ELR (cell line): ENCODE data around the gene LCMT2.

Experiments used
- DNase-seq: peaks from one replicate; pipeline ENCODE4 v3.0.0-alpha.2; 2015; ENCODE audit warnings: low read depth

Gene LCMT2, protein sequence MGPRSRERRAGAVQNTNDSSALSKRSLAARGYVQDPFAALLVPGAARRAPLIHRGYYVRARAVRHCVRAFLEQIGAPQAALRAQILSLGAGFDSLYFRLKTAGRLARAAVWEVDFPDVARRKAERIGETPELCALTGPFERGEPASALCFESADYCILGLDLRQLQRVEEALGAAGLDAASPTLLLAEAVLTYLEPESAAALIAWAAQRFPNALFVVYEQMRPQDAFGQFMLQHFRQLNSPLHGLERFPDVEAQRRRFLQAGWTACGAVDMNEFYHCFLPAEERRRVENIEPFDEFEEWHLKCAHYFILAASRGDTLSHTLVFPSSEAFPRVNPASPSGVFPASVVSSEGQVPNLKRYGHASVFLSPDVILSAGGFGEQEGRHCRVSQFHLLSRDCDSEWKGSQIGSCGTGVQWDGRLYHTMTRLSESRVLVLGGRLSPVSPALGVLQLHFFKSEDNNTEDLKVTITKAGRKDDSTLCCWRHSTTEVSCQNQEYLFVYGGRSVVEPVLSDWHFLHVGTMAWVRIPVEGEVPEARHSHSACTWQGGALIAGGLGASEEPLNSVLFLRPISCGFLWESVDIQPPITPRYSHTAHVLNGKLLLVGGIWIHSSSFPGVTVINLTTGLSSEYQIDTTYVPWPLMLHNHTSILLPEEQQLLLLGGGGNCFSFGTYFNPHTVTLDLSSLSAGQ

DNA sequence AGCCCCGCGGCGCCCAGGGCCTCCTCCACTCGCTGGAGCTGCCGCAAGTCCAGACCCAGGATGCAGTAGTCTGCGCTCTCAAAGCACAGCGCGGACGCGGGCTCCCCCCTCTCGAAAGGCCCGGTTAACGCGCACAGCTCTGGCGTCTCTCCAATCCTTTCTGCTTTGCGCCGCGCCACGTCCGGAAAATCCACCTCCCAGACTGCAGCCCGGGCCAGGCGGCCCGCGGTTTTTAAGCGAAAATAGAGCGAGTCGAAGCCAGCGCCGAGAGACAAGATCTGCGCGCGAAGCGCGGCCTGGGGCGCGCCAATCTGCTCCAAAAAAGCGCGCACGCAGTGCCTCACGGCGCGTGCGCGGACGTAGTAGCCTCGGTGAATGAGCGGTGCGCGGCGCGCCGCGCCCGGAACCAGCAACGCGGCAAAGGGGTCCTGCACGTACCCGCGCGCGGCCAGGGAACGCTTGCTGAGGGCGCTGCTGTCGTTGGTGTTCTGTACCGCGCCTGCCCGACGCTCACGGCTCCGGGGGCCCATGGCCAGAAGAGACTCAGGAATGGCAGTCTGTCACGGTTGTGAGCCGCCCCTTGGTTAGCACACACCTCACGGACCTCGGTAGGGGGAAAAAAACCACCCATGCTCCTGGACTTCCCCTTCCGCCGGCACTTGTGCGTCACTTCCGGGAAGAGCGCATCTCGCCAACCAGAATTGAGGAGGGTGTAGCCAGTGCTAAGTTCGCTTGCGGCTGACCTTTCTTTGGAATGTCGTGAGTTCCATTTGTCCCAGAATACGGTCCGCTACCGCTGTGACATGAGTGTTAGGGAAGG, at the start of gene LCMT2:
LCMT2 (minus strand) TSS at position 614 of the 820 bp plus-strand sequence; CDS start at position 530, 84 bp downstream.
- DNase-seq: peak; percentile 92

DNA sequence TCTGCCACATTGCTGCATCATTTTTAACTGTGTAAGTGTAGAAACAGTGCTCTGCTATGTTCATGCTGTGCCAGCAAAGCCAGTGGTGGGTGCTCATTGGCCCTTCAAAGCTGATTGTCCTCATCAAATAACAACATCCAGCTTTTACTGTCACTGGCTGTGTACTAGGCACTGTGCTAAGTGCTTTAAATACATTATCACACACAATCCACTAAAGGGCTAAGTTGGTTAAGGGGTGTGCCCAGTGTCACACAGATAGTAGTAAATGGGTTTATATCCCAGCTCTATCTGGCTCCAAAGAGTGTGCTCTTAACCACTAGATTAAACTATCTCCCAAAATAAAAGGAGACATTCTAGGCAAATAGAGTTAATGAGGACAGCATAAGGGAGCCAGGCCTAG, 48.2 kb upstream of the LCMT2 start:
- DNase-seq: no peak

DNA sequence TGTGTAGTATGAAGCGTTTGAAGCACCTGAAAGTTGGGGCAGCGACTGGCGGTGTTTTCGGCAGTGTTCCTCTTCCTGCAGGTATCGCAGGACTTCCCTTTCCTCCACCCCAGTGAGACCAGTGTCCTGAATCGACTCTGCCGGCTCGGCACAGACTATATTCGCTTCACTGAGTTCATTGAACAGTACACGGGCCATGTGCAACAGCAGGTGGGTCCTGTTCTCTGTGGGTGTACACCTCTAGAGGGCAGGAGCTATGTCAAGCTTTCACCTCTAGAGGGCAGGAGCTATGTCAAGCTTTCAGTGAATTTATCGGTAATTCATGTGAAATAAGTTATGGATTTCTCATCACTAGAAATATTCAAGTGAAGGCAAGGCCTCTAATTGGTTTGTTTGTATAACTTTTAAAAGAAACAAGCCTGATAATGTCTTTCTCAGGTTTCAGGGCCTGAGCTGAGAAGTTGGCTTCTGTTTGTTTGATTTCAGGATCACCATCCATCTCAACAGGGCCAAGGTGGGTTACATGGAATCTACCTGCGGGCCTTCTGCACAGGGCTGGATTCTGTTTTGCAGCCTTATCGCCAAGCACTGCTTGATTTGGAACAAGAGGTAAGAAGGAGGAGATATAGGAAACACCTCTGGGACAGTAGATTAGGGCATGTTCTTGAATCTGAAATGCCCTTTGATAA, 45.8 kb upstream of the LCMT2 start:
- peak; percentile 60 for DNase-seq

DNA sequence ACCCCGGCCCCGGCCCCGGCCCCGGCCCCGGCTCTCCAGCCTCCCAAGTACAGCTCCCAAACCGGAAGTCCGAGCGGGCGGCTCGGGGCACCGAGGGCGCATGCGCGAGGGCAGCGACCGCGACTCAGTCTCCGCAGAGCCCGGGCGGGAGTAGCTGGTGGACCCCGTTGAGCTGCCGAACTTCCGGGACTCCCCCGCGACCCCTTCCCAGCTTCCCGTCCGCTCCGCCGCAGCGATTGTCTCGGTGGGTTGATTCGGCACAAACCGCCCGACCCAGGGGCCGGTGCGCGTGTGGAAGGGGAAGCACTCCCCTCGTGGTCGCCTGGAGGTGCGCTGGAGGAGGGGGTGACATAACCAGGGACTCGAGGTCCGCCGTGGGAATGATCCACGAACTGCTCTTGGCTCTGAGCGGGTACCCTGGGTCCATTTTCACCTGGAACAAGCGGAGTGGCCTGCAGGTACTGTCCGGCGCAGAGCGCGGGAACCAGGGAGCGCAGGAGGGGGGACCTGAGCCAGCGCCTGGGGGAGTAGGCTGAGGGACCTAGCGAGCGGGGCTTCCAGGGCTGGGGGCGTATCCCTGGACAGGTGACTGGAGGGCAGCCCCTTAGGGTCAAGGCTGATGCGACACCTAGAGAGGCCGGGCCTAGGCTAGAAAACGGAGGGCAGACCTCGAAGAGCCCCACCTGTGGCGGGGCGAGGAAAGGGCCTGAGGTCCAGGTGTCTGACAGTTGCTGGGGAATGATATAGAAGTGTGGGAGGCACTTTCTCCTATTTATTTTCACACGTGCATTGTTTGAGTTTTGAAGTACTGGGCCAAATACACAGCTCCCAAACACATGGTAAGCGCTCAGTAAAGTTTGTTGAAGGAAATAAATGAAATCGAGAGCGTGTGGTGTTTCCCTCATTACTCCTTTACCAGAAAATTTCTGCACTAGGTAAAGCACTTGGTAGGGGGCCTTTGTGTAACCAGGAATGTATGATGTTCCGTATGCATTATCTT, 40.9 kb upstream of the LCMT2 start, which contains the start of the genes TUBGCP4 and ZSCAN29:
TUBGCP4 (plus strand) TSS at position 127 of the 1,000 bp plus-strand sequence; CDS start at position 381, 254 bp downstream.
ZSCAN29 (minus strand) TSS at position 69 of the 1,000 bp plus-strand sequence. CDS start 1,130 bp downstream, outside the sequence.
- DNase-seq: peak; percentile 83

DNA sequence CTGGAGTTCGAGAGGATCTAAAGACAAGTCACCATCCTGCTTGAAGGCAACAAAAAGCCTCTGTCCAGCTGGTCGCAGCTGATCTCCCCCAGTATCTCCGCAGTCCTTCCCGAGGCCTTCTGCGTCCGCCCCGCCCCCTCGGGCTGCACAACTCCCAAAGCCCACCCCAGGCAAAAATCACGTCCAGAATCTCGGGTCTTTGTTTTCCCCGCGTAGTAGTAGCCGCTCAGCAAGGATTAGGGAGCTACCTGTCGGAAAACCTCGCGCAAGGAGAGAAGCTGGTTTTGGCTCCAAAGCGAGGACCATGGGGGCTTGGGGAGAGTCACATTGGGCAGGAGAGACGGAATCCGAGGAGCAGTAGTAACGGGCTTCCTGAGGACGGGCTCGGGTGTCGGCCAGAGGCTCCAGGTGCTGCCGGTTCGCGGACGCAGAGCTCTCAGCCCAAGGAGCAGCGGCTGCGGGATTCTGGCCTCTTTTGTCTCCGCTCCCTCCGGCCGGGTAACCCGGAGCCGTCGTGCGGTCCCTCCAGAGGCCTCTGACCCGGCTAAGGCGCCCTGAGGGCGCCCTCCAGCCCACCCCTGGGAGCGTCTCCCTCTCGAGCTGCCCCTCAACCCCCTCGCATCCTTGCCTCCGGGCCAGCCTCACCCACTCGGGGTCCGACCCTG, 40.1 kb upstream of the LCMT2 start:
- peak; percentile 48 for DNase-seq

DNA sequence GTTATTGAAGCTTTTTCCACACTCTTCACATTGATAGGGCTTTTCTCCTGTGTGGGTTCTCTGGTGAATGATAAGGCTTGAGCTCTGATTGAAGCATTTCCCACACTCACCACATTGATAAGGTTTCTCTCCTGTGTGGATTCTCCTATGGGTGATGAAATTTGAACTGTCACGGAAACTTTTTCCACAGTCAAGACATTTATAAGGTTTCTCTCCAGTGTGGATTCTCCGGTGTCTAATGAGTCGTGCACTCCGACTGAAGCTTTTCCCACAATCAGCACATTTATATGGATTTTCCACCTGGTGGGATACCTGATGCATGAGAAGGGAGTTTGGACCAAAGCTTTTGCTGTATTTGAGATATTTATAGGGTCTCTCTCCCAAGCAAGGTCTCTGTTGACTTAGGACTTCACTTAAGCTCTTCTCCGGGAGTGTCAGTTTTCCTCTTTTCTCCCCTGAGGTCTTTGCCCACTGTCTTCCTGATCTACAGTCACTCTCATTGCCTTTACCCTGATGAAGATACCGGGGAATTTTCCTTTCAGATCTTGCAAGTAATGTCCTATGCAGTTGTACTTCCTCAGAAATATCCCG, 31.0 kb upstream of the LCMT2 start:
- DNase-seq: no peak

DNA sequence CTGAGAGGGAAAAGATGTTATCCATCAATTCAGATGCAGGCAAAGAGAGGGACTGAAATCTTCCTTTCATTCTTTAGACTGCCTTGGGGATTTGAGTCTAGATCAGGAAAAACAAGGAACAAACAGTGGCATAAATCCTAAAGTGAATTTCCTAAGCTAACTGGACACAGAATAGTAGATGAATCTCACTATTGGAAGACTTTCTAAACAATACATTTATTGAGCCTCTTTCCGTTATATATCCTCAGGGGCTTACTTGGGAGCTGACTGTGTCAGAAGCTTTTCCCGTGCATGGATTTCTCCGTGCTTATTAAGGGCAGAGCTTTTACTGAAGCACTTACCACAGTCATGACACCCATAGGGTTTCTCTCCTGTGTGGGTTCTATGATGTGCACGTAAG, 30.4 kb upstream of the LCMT2 start:
- no peak for DNase-seq

DNA sequence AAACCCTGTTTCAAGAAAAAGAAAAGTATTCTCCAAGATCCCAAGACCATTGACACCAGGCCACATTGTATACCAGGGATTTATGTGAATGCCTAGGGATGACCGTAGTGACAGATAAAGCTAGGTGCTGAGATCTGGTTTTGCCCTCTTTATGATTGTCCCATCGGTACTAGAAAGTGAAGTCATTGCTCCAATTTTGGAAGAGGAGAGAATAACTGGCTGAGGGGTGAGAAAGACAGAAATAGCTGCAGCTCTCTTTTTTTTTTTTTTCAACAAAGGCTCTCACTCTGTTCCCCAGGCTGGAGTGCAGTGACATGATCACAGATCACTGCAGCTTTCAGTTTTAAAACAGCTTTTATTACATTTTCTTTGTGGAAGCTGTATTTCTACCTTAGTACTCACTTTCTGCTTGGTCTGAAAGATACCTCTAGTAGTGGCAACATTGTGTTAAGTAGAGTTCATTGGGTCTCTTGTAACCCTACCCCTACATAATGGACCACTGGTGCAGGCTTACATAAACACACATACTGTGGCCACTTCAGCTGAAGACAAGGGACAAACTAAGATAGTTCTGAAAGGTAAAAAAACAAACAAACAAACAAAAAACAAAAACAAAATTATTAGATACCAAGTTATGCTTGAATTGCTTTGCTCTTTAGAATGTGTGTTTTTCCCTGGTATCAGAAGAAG, 22.5 kb upstream of the LCMT2 start:
- DNase-seq: no peak

DNA sequence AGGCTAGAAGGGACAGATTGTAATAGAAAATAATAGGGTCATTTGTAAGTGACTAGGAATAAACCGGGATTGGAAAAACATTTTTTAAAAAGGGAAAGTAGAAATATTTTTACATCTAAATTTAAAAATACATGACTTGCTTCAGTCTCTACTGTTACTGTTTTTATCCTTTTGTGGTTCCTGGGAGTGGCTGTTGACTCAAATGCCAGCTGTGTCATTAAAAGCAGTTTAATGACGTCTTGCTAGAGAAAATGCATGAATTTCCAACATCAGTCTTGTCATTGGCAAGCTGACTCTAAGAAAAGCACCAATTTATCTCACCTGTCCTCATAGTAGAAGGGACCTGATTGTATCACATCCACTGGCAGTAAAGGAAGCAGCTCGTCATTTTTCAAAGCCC, 16.7 kb upstream of the LCMT2 start:
- DNase-seq: no peak

DNA sequence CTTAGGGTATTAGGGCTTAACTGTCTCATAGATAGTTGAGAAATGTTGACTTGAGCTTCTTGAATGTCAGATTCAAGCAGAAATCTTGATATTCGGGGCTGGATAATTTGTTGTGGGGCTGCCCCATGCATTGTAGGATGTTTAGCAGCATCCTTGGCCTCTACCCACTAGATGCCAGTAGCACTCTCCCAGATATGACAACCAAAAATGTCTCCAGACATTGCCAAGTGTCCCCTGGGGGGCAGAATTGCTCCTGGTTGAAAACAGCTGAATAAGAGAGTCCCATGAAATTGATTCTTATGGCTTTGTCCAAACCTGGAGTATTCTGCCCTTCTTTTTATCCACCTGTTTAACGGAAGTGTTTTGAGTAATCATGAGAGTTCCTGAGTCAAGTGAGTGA, 15.9 kb upstream of the LCMT2 start:
- DNase-seq: peak; percentile 18

DNA sequence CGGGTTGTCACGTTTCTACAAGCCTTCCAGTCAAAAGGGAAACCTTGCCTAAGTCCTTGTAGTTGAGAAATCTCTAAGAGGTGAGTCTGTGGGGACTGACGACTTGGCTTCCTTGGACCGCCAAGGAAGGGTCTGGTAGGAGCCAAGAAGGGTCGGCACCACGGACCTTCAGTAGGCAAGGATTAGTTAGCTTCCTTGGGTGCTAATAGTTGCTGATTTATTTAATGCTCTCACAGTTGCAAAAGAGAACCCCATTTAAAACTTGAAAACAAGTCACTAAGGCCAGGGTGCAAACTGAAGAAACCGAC, 361 bp upstream of the LCMT2 start:
- no peak for DNase-seq

DNA sequence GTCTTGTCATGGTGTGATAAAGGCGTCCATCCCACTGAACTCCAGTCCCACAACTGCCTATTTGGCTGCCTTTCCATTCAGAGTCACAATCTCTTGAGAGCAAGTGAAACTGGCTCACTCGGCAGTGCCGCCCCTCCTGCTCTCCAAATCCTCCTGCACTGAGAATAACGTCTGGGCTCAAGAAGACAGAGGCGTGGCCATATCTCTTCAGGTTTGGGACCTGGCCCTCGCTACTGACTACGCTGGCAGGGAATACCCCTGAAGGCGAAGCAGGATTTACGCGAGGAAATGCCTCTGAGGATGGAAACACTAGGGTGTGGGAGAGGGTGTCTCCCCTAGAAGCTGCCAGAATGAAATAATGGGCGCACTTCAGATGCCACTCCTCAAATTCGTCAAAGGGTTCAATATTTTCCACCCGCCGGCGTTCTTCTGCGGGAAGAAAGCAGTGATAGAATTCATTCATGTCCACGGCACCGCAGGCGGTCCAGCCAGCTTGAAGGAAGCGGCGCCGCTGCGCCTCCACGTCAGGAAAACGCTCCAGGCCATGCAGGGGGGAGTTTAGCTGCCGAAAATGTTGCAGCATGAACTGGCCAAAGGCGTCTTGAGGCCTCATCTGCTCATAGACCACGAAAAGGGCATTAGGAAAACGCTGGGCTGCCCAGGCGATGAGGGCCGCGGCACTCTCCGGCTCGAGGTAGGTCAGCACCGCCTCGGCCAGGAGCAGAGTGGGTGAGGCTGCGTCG, 985 bp downstream of the LCMT2 start:
- DNase-seq: peak; percentile 28

DNA sequence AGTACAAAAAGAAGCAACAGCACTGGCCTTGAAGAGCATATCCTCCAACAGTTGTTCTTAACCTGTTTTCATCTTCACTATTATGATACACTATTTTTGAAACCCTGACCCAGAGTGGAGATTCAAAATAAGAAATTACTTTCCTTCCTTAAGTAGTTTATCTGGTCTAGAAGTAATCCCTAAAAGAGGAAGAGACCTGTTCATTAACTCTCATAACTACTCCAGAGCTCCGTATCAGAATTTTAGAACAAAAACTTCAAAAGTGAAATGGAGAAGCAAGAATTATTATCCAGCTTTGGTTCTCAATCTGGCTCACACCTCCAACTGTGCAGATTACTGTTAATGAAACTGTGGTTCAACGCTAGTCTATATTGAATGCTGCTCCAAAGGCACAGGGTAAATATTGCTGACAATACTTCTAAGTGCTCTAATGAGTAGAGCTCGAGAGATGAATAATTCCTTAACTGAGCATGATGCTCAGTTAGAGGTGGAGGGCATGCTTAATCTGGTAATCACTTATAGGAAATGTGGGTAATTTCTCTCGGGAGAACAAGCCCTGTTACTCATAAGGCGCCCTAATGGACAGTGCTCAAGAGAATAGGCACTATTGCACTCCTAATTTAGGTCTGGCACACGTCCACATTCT, 5.2 kb downstream of the LCMT2 start:
- DNase-seq: no peak

DNA sequence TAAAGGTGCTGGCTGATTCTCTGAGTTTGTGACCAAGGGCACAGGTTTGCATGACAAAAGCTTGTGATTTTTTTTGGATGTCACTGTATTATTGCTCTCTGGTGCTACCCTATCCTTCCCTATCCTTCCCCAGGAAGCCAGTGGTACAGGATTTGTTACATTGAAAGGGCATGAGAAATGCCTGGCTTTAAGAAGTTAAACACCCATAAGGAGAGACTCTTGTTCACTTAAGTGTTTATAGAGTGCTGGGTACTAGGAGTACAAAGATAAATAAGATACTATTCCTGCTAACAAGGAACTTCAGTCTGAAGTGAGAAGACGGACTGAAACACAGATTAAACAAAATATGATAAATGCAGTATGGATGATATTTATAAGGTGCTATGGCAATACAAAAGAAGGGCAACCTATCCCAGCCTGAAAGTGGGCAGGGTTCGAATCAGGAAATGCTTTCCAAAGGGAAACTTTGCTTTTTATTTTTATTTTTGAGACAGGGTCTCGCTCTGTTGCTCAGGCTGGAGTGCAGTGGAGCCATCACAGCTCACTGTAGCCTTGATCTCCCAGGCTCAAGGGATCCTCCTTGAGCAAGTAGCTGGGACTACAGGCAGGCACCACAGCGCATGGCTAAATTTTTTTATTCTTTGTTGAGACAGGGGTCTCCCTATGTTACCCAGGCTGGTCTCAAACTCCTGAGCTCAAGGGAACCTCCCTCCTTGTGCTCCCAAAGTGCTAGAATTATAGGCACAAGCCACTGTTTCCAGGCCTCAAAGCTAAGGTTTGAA, 11.2 kb downstream of the LCMT2 start:
- no peak for DNase-seq

DNA sequence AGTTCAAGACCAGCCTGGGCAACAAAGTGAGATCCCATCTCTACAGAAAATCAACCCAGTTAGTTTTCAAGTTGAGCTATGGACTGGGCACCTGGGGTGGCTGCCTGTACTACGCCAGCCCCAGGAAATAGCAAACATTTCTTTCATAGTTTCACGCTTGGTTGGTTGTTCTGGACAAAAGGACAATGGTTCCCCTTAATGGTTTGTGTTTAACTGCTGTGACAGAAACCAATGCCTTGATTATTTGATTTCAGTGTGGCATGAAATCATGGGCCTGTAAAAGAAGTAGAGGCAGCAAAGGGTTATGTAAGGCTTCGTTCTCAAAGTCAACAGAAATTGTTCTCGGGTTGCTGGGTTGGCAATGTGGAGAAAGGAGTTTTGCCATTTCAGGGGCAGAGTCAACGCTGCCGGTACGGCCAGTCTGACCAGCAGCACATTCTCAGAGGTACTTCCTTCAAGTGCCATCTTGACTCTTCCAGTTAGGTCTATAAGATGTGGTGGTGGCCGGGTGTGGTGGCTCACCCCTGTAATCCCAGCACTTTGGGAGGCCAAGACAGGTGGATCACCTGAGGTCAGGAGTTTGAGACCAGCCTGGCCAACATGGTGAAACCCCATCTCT, 12.7 kb downstream of the LCMT2 start:
- no peak for DNase-seq

DNA sequence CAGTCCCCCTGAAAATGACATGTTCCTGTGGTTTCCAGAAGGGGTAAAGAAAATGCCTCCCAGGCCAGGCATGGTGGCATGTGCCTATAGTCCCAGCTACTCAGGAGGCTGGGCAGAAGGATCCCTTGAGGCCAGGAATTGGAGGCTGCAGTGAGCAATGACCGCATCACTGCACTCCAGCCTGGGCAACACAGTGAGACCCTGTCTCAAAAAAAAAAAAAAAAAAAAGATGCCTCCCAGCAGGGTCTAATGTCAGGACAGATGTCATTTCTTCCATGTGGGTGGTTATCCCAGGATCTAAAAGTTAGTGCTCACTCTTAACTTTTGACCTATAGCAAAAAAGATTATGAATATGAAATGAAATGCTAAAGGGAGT, 13.4 kb downstream of the LCMT2 start:
- no peak for DNase-seq
